IMR-90 (cell line): ENCODE measurements around the gene SEPTIN8. TPM values are rescaled to one million over a fixed set of nuclear protein-coding genes. Genes with fewer than 3 reads are reported as not detected.

Source experiments
- ATAC-seq: fragments of 200-7000 bp; cut with Tn5 transposase; 2 replicates; pipeline ENCODE4 v1.9.1; 2020; ENCODE audit warnings: low read depth, mild to moderate bottlenecking, moderate library complexity
- BruUV-seq: library from RNA; stranded (reverse); fragments of 400-500 nt; replicated peaks from 2 replicates; lab custom pipeline; 2021; lab: Mats Ljungman, UMichigan
- CTCF ChIA-PET: fragments of 300-600 bp; formaldehyde crosslinking; extraction: SDS; loops from one replicate; lab custom pipeline; 2021; ENCODE audit warnings: antibody characterized with exemption; lab: Yijun Ruan, JAX
- POLR2A ChIA-PET: fragments of 300-600 bp; sonication (Branson Sonifier 250); formaldehyde crosslinking; loops from one replicate; lab custom pipeline; 2022; ENCODE audit warnings: antibody characterized with exemption; ENCODE audit not compliant: unreplicated experiment; lab: Charles Lee
- DNase-seq: peaks from one replicate; pipeline ENCODE4 v3.0.0; 2013
- H2AFZ ChIP-seq: replicated peaks from 2 replicates; pipeline ENCODE3; 2013; ENCODE audit warnings: low read length, mild to moderate bottlenecking; ENCODE audit not compliant: poor library complexity
- H2AK5ac ChIP-seq: 2 replicates; pipeline ENCODE4 v1.6.1; 2013; ENCODE audit warnings: low read depth, low read length, inconsistent platforms
- H2AK9ac ChIP-seq: replicated peaks from 2 replicates; pipeline ENCODE3; 2013; ENCODE audit warnings: mild to moderate bottlenecking, low read depth, low read length, moderate library complexity; ENCODE audit not compliant: poor library complexity
- H2BK120ac ChIP-seq: 2 replicates; pipeline ENCODE4 v1.6.1; 2013; ENCODE audit warnings: low read depth, low read length, inconsistent platforms
- H2BK15ac ChIP-seq: 3 replicates; pipeline ENCODE4 v1.6.1; 2013; ENCODE audit warnings: low read depth, low read length, inconsistent platforms
- H2BK20ac ChIP-seq: 2 replicates; pipeline ENCODE4 v1.6.1; 2013; ENCODE audit warnings: low read depth, mild to moderate bottlenecking, inconsistent platforms, low read length, moderate library complexity
- H2BK5ac ChIP-seq: 2 replicates; pipeline ENCODE4 v1.6.1; 2013; ENCODE audit warnings: mild to moderate bottlenecking, low read depth, low read length, inconsistent platforms; ENCODE audit not compliant: poor library complexity, severe bottlenecking
- H3K14ac ChIP-seq: replicated peaks from 2 replicates; pipeline ENCODE4 v1.6.1; 2013; ENCODE audit warnings: low read depth, low read length, inconsistent platforms
- H3K18ac ChIP-seq: 2 replicates; pipeline ENCODE4 v1.6.1; 2013; ENCODE audit warnings: low read depth, low read length, control low read depth
- H3K23ac ChIP-seq: 2 replicates; pipeline ENCODE4 v1.6.1; 2013; ENCODE audit warnings: low read depth, low read length, inconsistent platforms
- H3K27ac ChIP-seq: 2 replicates; pipeline ENCODE4 v1.5.1; 2013; ENCODE audit warnings: mild to moderate bottlenecking, control low read depth, low read length; ENCODE audit not compliant: insufficient read depth
- H3K27me3 ChIP-seq: 2 replicates; pipeline ENCODE4 v1.6.1; 2013; ENCODE audit warnings: low read length; ENCODE audit not compliant: control insufficient read depth, insufficient read depth
- H3K36me3 ChIP-seq: 2 replicates; pipeline ENCODE4 v1.6.1; 2013; ENCODE audit warnings: low read length, mixed read lengths; ENCODE audit not compliant: control insufficient read depth, insufficient read depth
- H3K4ac ChIP-seq: 2 replicates; pipeline ENCODE4 v1.6.1; 2013; ENCODE audit warnings: low read depth, low read length, inconsistent platforms
- H3K4me1 ChIP-seq: 2 replicates; pipeline ENCODE4 v1.6.1; 2013; ENCODE audit warnings: low read length, mixed read lengths; ENCODE audit not compliant: control insufficient read depth, insufficient read depth
- H3K4me2 ChIP-seq: 2 replicates; pipeline ENCODE4 v1.6.1; 2013; ENCODE audit warnings: low read depth, mild to moderate bottlenecking, control low read depth, low read length, moderate library complexity
- H3K4me3 ChIP-seq: 2 replicates; pipeline ENCODE4 v1.5.1; 2013; ENCODE audit warnings: low read depth, mild to moderate bottlenecking, control low read depth, low read length, moderate library complexity; ENCODE audit not compliant: insufficient read depth
- H3K56ac ChIP-seq: 2 replicates; pipeline ENCODE4 v1.6.1; 2013; ENCODE audit warnings: low read length, inconsistent platforms; ENCODE audit not compliant: insufficient read depth; ENCODE audit errors: extremely low read depth
- H3K79me1 ChIP-seq, 2 experiments: 2 replicates each; pipeline ENCODE4 v1.6.1; 2013; ENCODE audit warnings: low read length in 2 of 2, inconsistent platforms in 1 of 2, low read depth in 1 of 2
- H3K9ac ChIP-seq: 2 replicates; pipeline ENCODE4 v1.6.1; 2013; ENCODE audit warnings: low read depth, low read length, control low read depth
- H3K9me1 ChIP-seq: 2 replicates; pipeline ENCODE4 v1.6.1; 2013; ENCODE audit warnings: low read length, inconsistent platforms; ENCODE audit not compliant: insufficient read depth
- H3K9me3 ChIP-seq: 2 replicates; pipeline ENCODE4 v1.6.1; 2013; ENCODE audit warnings: low read length; ENCODE audit not compliant: control insufficient read depth, insufficient read depth
- H4K20me1 ChIP-seq: 2 replicates; pipeline ENCODE4 v1.6.1; 2013; ENCODE audit warnings: low read length, inconsistent platforms; ENCODE audit not compliant: insufficient read depth
- H4K5ac ChIP-seq: 2 replicates; pipeline ENCODE4 v1.6.1; 2013; ENCODE audit warnings: mild to moderate bottlenecking, low read depth, low read length, control low read depth
- H4K8ac ChIP-seq, 2 experiments: 2 replicates each; pipeline ENCODE4 v1.6.1; 2013; ENCODE audit warnings: low read depth in 2 of 2, low read length in 2 of 2, control low read depth in 1 of 2, inconsistent platforms in 1 of 2
- H4K91ac ChIP-seq: 2 replicates; pipeline ENCODE4 v1.6.1; 2013; ENCODE audit warnings: low read depth, low read length, inconsistent platforms; ENCODE audit not compliant: insufficient read depth
- BHLHE40 ChIP-seq: fragments of 150-350 bp; IDR thresholded peaks from 2 replicates; pipeline ENCODE4 v1.6.1; 2016; ENCODE audit warnings: mild to moderate bottlenecking, low read depth, low read length
- CEBPB ChIP-seq: IDR thresholded peaks from 2 replicates; pipeline ENCODE4 v1.6.1; 2012; ENCODE audit warnings: low read depth, low read length, improper control_type of control experiment
- ELK1 ChIP-seq: fragments of 150-350 bp; IDR thresholded peaks from 2 replicates; pipeline ENCODE4 v1.6.1; 2016; ENCODE audit warnings: low read depth, mild to moderate bottlenecking, low read length, moderate library complexity, borderline replicate concordance
- MAFK ChIP-seq: IDR thresholded peaks from 2 replicates; pipeline ENCODE4 v1.6.1; 2012; ENCODE audit warnings: low read depth, low read length, improper control_type of control experiment
- MAZ ChIP-seq: IDR thresholded peaks from 2 replicates; pipeline ENCODE4 v1.6.1; 2012; ENCODE audit warnings: low read depth, mild to moderate bottlenecking, low read length, improper control_type of control experiment, moderate library complexity, borderline replicate concordance
- NFE2L2 ChIP-seq: fragments of 150-350 bp; IDR thresholded peaks from 2 replicates; pipeline ENCODE4 v1.6.1; 2016; ENCODE audit warnings: low read depth, mild to moderate bottlenecking, low read length
- RAD21 ChIP-seq: IDR thresholded peaks from 2 replicates; pipeline ENCODE4 v1.6.1; 2012; ENCODE audit warnings: low read length, improper control_type of control experiment
- RCOR1 ChIP-seq: IDR thresholded peaks from 2 replicates; pipeline ENCODE4 v1.6.1; 2012; ENCODE audit warnings: mild to moderate bottlenecking, low read length, improper control_type of control experiment; ENCODE audit not compliant: insufficient replicate concordance
- SMC3 ChIP-seq: fragments of 150-350 bp; IDR thresholded peaks from 2 replicates; pipeline ENCODE4 v1.6.1; 2016; ENCODE audit warnings: low read depth, mild to moderate bottlenecking, antibody characterized with exemption, low read length, moderate library complexity
- USF2 ChIP-seq: fragments of 150-350 bp; IDR thresholded peaks from 2 replicates; pipeline ENCODE4 v1.6.1; 2017; ENCODE audit warnings: mild to moderate bottlenecking, antibody characterized with exemption, low read length, low read depth
- WGBS, 2 experiments: methylation state at CpG; one replicate each; pipeline versions ENCODE4 v1.1.5 to v1.1.7; 2013; ENCODE audit warnings: missing lambda C conversion rate in 2 of 2; ENCODE audit not compliant: insufficient read length in 1 of 2; ENCODE audit errors: extremely low coverage in 2 of 2; 5-methylcytosine and 5-hydroxymethylcytosine counted together
- dilution Hi-C: fragments of 300-500 bp; cut with HindIII; formaldehyde crosslinking; loops from one replicate; pipeline ENCODE4 v1.14.3; 2018; ENCODE audit warnings: low sequenced_read_pairs; ENCODE audit not compliant: unreplicated experiment
- in situ Hi-C: fragments of 300-500 bp; cut with MboI; formaldehyde crosslinking; loops from 3 replicates; pipeline ENCODE4 v1.14.3; 2019; ENCODE audit warnings: low sequenced_read_pairs, inconsistent platforms, mixed read lengths
- intact Hi-C: fragments of 100-400 bp; cut with micrococcal nuclease; formaldehyde crosslinking; loops from 2 replicates; pipeline ENCODE4 v1.10.0; 2022
- polyA plus RNA-seq, 3 experiments: library from polyadenylated mRNA; depleted of rRNA; stranded (reverse); fragments of >200 nt; gene quantifications; 2 replicates each; pipeline ENCODE4 v1.2.3, GENCODE V29; 2012; ENCODE audit warnings: low replicate concordance in 1 of 3
- total RNA-seq: library from RNA; depleted of rRNA; stranded (reverse); fragments of >200 nt; gene quantifications from 2 replicates; pipeline ENCODE4 v1.2.3, GENCODE V29; 2012
- TF ChIP-seq, protein P1 (sequence below): conservative IDR thresholded peaks from 2 replicates; pipeline ENCODE4 v1.5.1; 2012; ENCODE audit warnings: mild to moderate bottlenecking, low read depth, low read length, improper control_type of control experiment

The SEPTIN8 gene
- total and polyA plus RNA-seq, 2 of the 4 experiments (the other 2 are of a cell fraction) = 56.2 to 67.2 TPM

GRCh38 chr5:132763181-132764036 lies 13.6 kb downstream of the SEPTIN8 start:
- no TSS peak for BruUV-seq
- Histone ChIP-seq H4K8ac (no peak overlapping the region), H4K20me1 (peaks cover 18% of the 10 kb centered on the region)

More at GRCh38 chr5:132763181-132764036, 13.6 kb downstream of the SEPTIN8 start:
- Histone ChIP-seq H3K9me1 (peaks cover 18% of the 10 kb centered on the region), H2BK5ac (no peak overlapping the region), H3K4me3 (no peak overlapping the region), H2BK20ac (no peak overlapping the region), H2BK120ac (no peak overlapping the region), H4K91ac (no peak overlapping the region), H3K4me1 (peaks cover 10% of the 10 kb centered on the region), H2BK15ac (no peak overlapping the region), H3K18ac (no peak overlapping the region), H4K5ac (no peak overlapping the region), H3K9me3 (no peaks in the 10 kb centered on the region), H3K27ac (no peak overlapping the region), H3K14ac (no peak overlapping the region), H2AK5ac (no peak overlapping the region), H3K9ac (no peak overlapping the region), H3K4me2 (no peak overlapping the region), H2AK9ac (no peak overlapping the region), H3K23ac (no peak overlapping the region), H3K36me3 (peaks cover 53% of the 10 kb centered on the region), H3K79me1 (peaks cover 15 to 37% of the 10 kb centered on the region in 2 experiments), H3K56ac (no peak overlapping the region), H2AFZ (no peak overlapping the region), H3K27me3 (no peaks in the 10 kb centered on the region), H3K4ac (no peak overlapping the region)
- ChIA-PET CTCF (interaction anchor here (1.0 kb wide), 1 partner anchor 8 kb away, joined by 3 read pairs; no protein-coding TSS in a partner anchor), POLR2A (no interaction called here)
- DNase-seq = no peak
- ATAC-seq = no peak
- intact Hi-C loops (no loop called here), dilution Hi-C loops (no loop called here), in situ Hi-C loops (no loop called here)
- WGBS, 2 experiments = 98% methylated on average over 8 of the region's 17 CpGs; no CpG with 5 or more reads in 1 of the 2 experiments
- TF ChIP-seq ELK1 (no peak), CEBPB (no peak), MAZ (no peak), RAD21 (no peak), RCOR1 (no peak), SMC3 (no peak), USF2 (no peak), NFE2L2 (no peak), BHLHE40 (no peak), MAFK (no peak)
- TF ChIP-seq, protein P1, sequence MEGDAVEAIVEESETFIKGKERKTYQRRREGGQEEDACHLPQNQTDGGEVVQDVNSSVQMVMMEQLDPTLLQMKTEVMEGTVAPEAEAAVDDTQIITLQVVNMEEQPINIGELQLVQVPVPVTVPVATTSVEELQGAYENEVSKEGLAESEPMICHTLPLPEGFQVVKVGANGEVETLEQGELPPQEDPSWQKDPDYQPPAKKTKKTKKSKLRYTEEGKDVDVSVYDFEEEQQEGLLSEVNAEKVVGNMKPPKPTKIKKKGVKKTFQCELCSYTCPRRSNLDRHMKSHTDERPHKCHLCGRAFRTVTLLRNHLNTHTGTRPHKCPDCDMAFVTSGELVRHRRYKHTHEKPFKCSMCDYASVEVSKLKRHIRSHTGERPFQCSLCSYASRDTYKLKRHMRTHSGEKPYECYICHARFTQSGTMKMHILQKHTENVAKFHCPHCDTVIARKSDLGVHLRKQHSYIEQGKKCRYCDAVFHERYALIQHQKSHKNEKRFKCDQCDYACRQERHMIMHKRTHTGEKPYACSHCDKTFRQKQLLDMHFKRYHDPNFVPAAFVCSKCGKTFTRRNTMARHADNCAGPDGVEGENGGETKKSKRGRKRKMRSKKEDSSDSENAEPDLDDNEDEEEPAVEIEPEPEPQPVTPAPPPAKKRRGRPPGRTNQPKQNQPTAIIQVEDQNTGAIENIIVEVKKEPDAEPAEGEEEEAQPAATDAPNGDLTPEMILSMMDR = no peak
